ENCODE results near the gene THSD7A.

- no peak for TF ChIP-seq CTCF (conservative IDR thresholded peaks at IDR 0.05)
- no peak for TF ChIP-seq EZH2 (IDR thresholded peaks at IDR 0.05; ENCODE audit: low read depth)
Measured at GRCh38 chr7:11327633-11328032, 504.4 kb downstream of the THSD7A start.
